Lung (tissue), 12 donors: ENCODE results near the gene ZNF281. TPM values are rescaled to one million over a fixed set of nuclear protein-coding genes. Genes with fewer than 3 reads are reported as not detected.
"Not testable (repeated sequence)": the region's sequence is repeated elsewhere in the genome, so short reads cannot be mapped to it uniquely, and the experiment has no call there.

Experiments used
- ATAC-seq: fragments of 200-7000 bp; cut with Tn5 transposase; one replicate; pipeline ENCODE4 v1.9.1; 2020; ENCODE audit warnings: moderate number of reproducible peaks; ENCODE audit not compliant: insufficient read depth, low FRiP score
- DNase-seq, 3 donors: peaks; one replicate each; pipeline ENCODE4 v3.0.0-alpha.2; 2013 to 2017
- H3K27ac ChIP-seq, 2 donors: one replicate each; pipeline ENCODE4 v1.5.1; 2013; ENCODE audit warnings: mild to moderate bottlenecking in 2 of 2, moderate library complexity in 2 of 2, control low read depth in 1 of 2, inconsistent platforms in 1 of 2, low read depth in 1 of 2, low read length in 1 of 2
- H3K27me3 ChIP-seq, 3 donors: one replicate each; pipeline ENCODE4 v1.5.1; 2013; ENCODE audit warnings: low read length in 2 of 3; ENCODE audit not compliant: control insufficient read depth in 3 of 3, insufficient read depth in 3 of 3
- H3K36me3 ChIP-seq, 4 donors: one replicate each; pipeline ENCODE4 v1.5.1; 2013; ENCODE audit warnings: low read length in 4 of 4, mild to moderate bottlenecking in 1 of 4, moderate library complexity in 1 of 4; ENCODE audit not compliant: control insufficient read depth in 4 of 4, insufficient read depth in 4 of 4
- H3K4me1 ChIP-seq, 5 donors: one replicate each; pipeline ENCODE4 v1.5.1; 2013; ENCODE audit warnings: low read length in 5 of 5, mild to moderate bottlenecking in 2 of 5, moderate library complexity in 1 of 5; ENCODE audit not compliant: control insufficient read depth in 5 of 5, insufficient read depth in 5 of 5
- H3K4me3 ChIP-seq: one replicate; pipeline ENCODE4 v1.5.1; 2013; ENCODE audit warnings: mild to moderate bottlenecking, control low read depth, moderate library complexity
- H3K9ac ChIP-seq, 2 donors: one replicate each; pipeline ENCODE4 v1.5.1; 2013; ENCODE audit warnings: low read length in 2 of 2, control low read depth in 1 of 2; ENCODE audit not compliant: insufficient read depth in 1 of 2
- H3K9me3 ChIP-seq, 4 donors: one replicate each; pipeline ENCODE4 v1.5.1; 2013; ENCODE audit warnings: low read length in 3 of 4, mild to moderate bottlenecking in 1 of 4, moderate library complexity in 1 of 4; ENCODE audit not compliant: control insufficient read depth in 4 of 4, insufficient read depth in 3 of 4
- CTCF ChIP-seq: IDR thresholded peaks from 2 replicates; pipeline ENCODE4 v1.5.1; 2012; ENCODE audit warnings: mild to moderate bottlenecking; ENCODE audit errors: control extremely low read depth, extremely low read depth
- WGBS, 2 donors: extraction: QIAGEN DNeasy Blood & Tissue Kit; methylation state at CpG; one replicate each; pipeline ENCODE4 v1.1.7; 2013; 5-methylcytosine and 5-hydroxymethylcytosine counted together
- polyA plus RNA-seq, 2 donors: library from polyadenylated mRNA; stranded (reverse); fragments of 200-250 nt; gene quantifications; one replicate each; pipeline ENCODE4 v1.2.1, GENCODE V29; 2013
- total RNA-seq, 2 donors: library from RNA; depleted of rRNA in 1 of 2; stranded (reverse); fragments of >200 nt in 1 of 2; gene quantifications; one replicate each; pipeline ENCODE4 v1.2.1, GENCODE V29; 2014 to 2021
- donor health status: control.
- donor health status: control.
- donor health status: Bipolar disorder and iron deficiency.
- donor health status: healthy.
- donor health status: DM: yes; HTN: yes; CAD: no.

The ZNF281 gene
- total and polyA plus RNA-seq, 4 donors: 5.4 to 24.8 (median 10.9) TPM

GRCh38 chr1:200442537-200443156 lies 32.8 kb upstream of the ZNF281 start:
- no peak for TF ChIP-seq CTCF
- no peak overlapping the region for H3K27ac ChIP-seq
- DNase-seq (no peak), ATAC-seq (no peak)
- H3K9me3 ChIP-seq: no peaks in the 10 kb centered on the region
- WGBS, 2 donors: 80 to 88% methylated on average over 3 of the region's 3 CpGs
- no peaks in the 10 kb centered on the region for H3K27me3 ChIP-seq
- no peak overlapping the region for H3K9ac ChIP-seq
- H3K4me1 ChIP-seq: no peaks in the 10 kb centered on the region
- H3K36me3 ChIP-seq: no peaks in the 10 kb centered on the region
- no peak overlapping the region for H3K4me3 ChIP-seq

GRCh38 chr1:200442023-200442422 lies 32.2 kb upstream of the ZNF281 start:
- Histone ChIP-seq H3K9ac (no peak overlapping the region), H3K4me3 (no peak overlapping the region), H3K27ac (no peak overlapping the region), H3K36me3 (no peaks in the 10 kb centered on the region), H3K9me3 (no peaks in the 10 kb centered on the region), H3K27me3 (no peaks in the 10 kb centered on the region), H3K4me1 (no peaks in the 10 kb centered on the region)
- ATAC-seq (no peak), DNase-seq (no peak)
- no peak for TF ChIP-seq CTCF
- WGBS, 2 donors: 91 to 95% methylated on average over 2 of the region's 2 CpGs

- no peak for DNase-seq
- no peak overlapping the region for H3K4me3 ChIP-seq
- H3K9ac ChIP-seq: no peak overlapping the region
- H3K27ac ChIP-seq: no peak overlapping the region
- H3K4me1 ChIP-seq: no peaks in the 10 kb centered on the region
- ATAC-seq: no peak
- no peaks in the 10 kb centered on the region for H3K27me3 ChIP-seq
- no peaks in the 10 kb centered on the region for H3K36me3 ChIP-seq
- no peak for TF ChIP-seq CTCF
- 93 to 97% methylated on average over 1 of the region's 1 CpG for WGBS, 2 donors
- no peaks in the 10 kb centered on the region for H3K9me3 ChIP-seq
These were observed 29.1 kb upstream of the ZNF281 start for GRCh38 chr1:200438911-200439310.

- H3K27me3 ChIP-seq, H3K4me1 ChIP-seq, H3K9ac ChIP-seq, ATAC-seq, DNase-seq, H3K36me3 ChIP-seq, H3K9me3 ChIP-seq, H3K27ac ChIP-seq, H3K4me3 ChIP-seq: not testable (repeated sequence)
- WGBS, 2 donors: 91 to 96% methylated on average over 7 of the region's 7 CpGs
These were observed 28.6 kb upstream of the ZNF281 start for GRCh38 chr1:200438413-200438812.
